A549 (cell line): Measurements from ENCODE around the gene SAMD10. TPM values are rescaled to one million over a fixed set of nuclear protein-coding genes. Genes with fewer than 3 reads are reported as not detected.

Experiments used
- ATAC-seq, 2 experiments: fragments of 200-7000 bp in 1 of 2; fragments of >200 bp in 1 of 2; cut with Nextera tagmentation in 1 of 2; cut with Tn5 transposase in 1 of 2; 3 replicates each; pipeline versions ENCODE4 v1.8.0 to v1.9.1; 2018 to 2020; ENCODE audit warnings: mild to moderate bottlenecking in 1 of 2, moderate library complexity in 1 of 2
- CTCF ChIA-PET: fragments of 300-600 bp; sonication (Branson Sonifier 250); formaldehyde crosslinking; extraction: SDS; loops from one replicate; lab custom pipeline; 2021; ENCODE audit warnings: antibody characterized with exemption, inconsistent platforms; lab: Yijun Ruan, JAX
- POLR2A ChIA-PET: fragments of 350-600 bp; formaldehyde crosslinking; extraction: SDS; loops from one replicate; lab custom pipeline; 2021; ENCODE audit warnings: antibody characterized with exemption, inconsistent platforms; lab: Yijun Ruan, JAX
- DNase-seq, 2 experiments: peaks; one replicate each; pipeline versions ENCODE4 v3.0.0 to v3.0.0-alpha.2; 2011 to 2016; ENCODE audit warnings: low read depth in 1 of 2, low spot score in 1 of 2
- FAIRE-seq: peaks from 2 replicates; lab custom pipeline; 2011; peaks lifted over from hg19 to GRCh38; lab: Jason Lieb, UNC
- H3K27ac ChIP-seq, 2 experiments: fragments of >200 bp; sonication (Bioruptor Twin); formaldehyde crosslinking; 3 replicates each; pipeline ENCODE4 v1.5.1; 2016 to 2017
- H3K4me1 ChIP-seq: fragments of >200 bp; sonication (Bioruptor Twin); formaldehyde crosslinking; 3 replicates; pipeline ENCODE4 v1.6.1; 2016
- H3K4me2 ChIP-seq: fragments of >200 bp; sonication (Bioruptor Twin); formaldehyde crosslinking; 3 replicates; pipeline ENCODE4 v1.6.1; 2016
- H3K4me3 ChIP-seq: fragments of >200 bp; sonication (Bioruptor Twin); formaldehyde crosslinking; 3 replicates; pipeline ENCODE4 v1.5.1; 2016
- H3K9me3 ChIP-seq: fragments of >200 bp; sonication (Bioruptor Twin); formaldehyde crosslinking; 3 replicates; pipeline ENCODE4 v1.6.1; 2016
- BHLHE40 ChIP-seq: IDR thresholded peaks from 2 replicates; pipeline ENCODE4 v1.6.1; 2012; ENCODE audit warnings: low read depth, low read length, inconsistent platforms
- CBX2 ChIP-seq: fragments of 200-600 bp; sonication (generic); IDR thresholded peaks from 2 replicates; pipeline ENCODE4 v1.6.1; 2016; ENCODE audit warnings: low read depth, mild to moderate bottlenecking, borderline replicate concordance
- CBX8 ChIP-seq: fragments of 200-600 bp; sonication (generic); IDR thresholded peaks from 2 replicates; pipeline ENCODE4 v1.6.1; 2016
- ESRRA ChIP-seq: fragments of 150-350 bp; IDR thresholded peaks from 2 replicates; pipeline ENCODE4 v1.6.1; 2014; ENCODE audit warnings: mild to moderate bottlenecking, low read length, borderline replicate concordance
- FOXS1 ChIP-seq: fragments of 250-450 bp; sonication (Bioruptor Pico); IDR thresholded peaks from 2 replicates; pipeline ENCODE4 v1.5.0; 2020; ENCODE audit warnings: mild to moderate bottlenecking, moderate library complexity
- HOXB13 ChIP-seq: fragments of 250-450 bp; sonication (Bioruptor Pico); IDR thresholded peaks from 2 replicates; pipeline ENCODE4 v1.5.0; 2020; ENCODE audit warnings: low read depth, mild to moderate bottlenecking, moderate library complexity
- JUN ChIP-seq, 2 experiments: fragments of >200 bp; sonication (Bioruptor Twin); formaldehyde crosslinking; IDR thresholded peaks; 2 replicates in 1 of 2; 3 replicates in 1 of 2; pipeline ENCODE4 v1.6.1; 2016 to 2017
- MAFK ChIP-seq: fragments of 450-650 bp; IDR thresholded peaks from 2 replicates; pipeline ENCODE4 v1.6.1; 2014; ENCODE audit not compliant: partially characterized antibody
- MAZ ChIP-seq: fragments of 150-350 bp; IDR thresholded peaks from 2 replicates; pipeline ENCODE4 v1.6.1; 2014; ENCODE audit warnings: antibody characterized with exemption, low read depth, low read length, borderline replicate concordance
- NFE2L2 ChIP-seq: fragments of 150-350 bp; conservative IDR thresholded peaks from 2 replicates; pipeline ENCODE4 v1.6.1; 2014; ENCODE audit warnings: low read length
- NR3C1 ChIP-seq: fragments of >200 bp; sonication (Bioruptor Twin); formaldehyde crosslinking; IDR thresholded peaks from 3 replicates; pipeline ENCODE4 v1.6.1; 2017
- POLR2A ChIP-seq: IDR thresholded peaks from 2 replicates; pipeline ENCODE4 v1.6.1; 2012; ENCODE audit warnings: mild to moderate bottlenecking, low read length
- RAD21 ChIP-seq, 2 experiments: fragments of >200 bp in 1 of 2; sonication (Bioruptor Twin) in 1 of 2; formaldehyde crosslinking in 1 of 2; IDR thresholded peaks in 1 of 2; conservative IDR thresholded peaks in 1 of 2; 2 replicates in 1 of 2; 3 replicates in 1 of 2; pipeline ENCODE4 v1.6.1; 2012 to 2018; ENCODE audit warnings: inconsistent platforms in 1 of 2
- RCOR1 ChIP-seq: fragments of 150-350 bp; IDR thresholded peaks from 2 replicates; pipeline ENCODE4 v1.6.1; 2014; ENCODE audit warnings: antibody characterized with exemption, low read length, low read depth
- TP53 ChIP-seq: fragments of 250-450 bp; sonication (Bioruptor Pico); IDR thresholded peaks from 2 replicates; pipeline ENCODE4 v1.5.0; 2021; ENCODE audit warnings: mild to moderate bottlenecking, moderate library complexity
- ZC3H11A ChIP-seq: fragments of 450-650 bp; IDR thresholded peaks from 2 replicates; pipeline ENCODE4 v1.6.1; 2014; ENCODE audit warnings: antibody characterized with exemption, mild to moderate bottlenecking
- ZFP36 ChIP-seq: fragments of 450-650 bp; IDR thresholded peaks from 2 replicates; pipeline ENCODE4 v1.6.1; 2014; ENCODE audit warnings: borderline replicate concordance; ENCODE audit not compliant: partially characterized antibody
- WGBS: methylation state at CpG from one replicate; pipeline ENCODE4 v1.1.6; 2017; ENCODE audit errors: missing lambda C conversion rate; 5-methylcytosine and 5-hydroxymethylcytosine counted together
- polyA plus RNA-seq, 4 experiments: library from polyadenylated mRNA; depleted of rRNA in 3 of 4; stranded (reverse); fragments of >200 nt; fragmentation: RNase III in 1 of 4; extraction: RNeasy Plus Mini Kit Qiagen cat#74134 plus additional on column Dnase treatment in 1 of 4; gene quantifications; 2 replicates in 3 of 4; 3 replicates in 1 of 4; pipeline ENCODE4 v1.2.3, GENCODE V29; 2011 to 2017
- TF ChIP-seq, protein P1 (sequence below): IDR thresholded peaks from 2 replicates; pipeline ENCODE4 v1.6.1; 2012; ENCODE audit warnings: low read depth, borderline replicate concordance
- TF ChIP-seq, protein P2 (sequence below): IDR thresholded peaks from 2 replicates; pipeline ENCODE4 v1.6.1; 2012
- TF ChIP-seq, protein P3 (sequence below): fragments of 250-450 bp; sonication (Bioruptor Pico); IDR thresholded peaks from 2 replicates; pipeline ENCODE4 v1.5.0; 2020; ENCODE audit warnings: low read depth, mild to moderate bottlenecking, moderate library complexity
- TF ChIP-seq, protein P4 (sequence below): fragments of 450-650 bp; IDR thresholded peaks from 2 replicates; pipeline ENCODE4 v1.6.1; 2014; ENCODE audit warnings: antibody characterized with exemption

SAMD10 gene
- polyA plus RNA-seq, 2 of the 4 experiments (the other 2 are of a cell fraction), result not detected

DNA sequence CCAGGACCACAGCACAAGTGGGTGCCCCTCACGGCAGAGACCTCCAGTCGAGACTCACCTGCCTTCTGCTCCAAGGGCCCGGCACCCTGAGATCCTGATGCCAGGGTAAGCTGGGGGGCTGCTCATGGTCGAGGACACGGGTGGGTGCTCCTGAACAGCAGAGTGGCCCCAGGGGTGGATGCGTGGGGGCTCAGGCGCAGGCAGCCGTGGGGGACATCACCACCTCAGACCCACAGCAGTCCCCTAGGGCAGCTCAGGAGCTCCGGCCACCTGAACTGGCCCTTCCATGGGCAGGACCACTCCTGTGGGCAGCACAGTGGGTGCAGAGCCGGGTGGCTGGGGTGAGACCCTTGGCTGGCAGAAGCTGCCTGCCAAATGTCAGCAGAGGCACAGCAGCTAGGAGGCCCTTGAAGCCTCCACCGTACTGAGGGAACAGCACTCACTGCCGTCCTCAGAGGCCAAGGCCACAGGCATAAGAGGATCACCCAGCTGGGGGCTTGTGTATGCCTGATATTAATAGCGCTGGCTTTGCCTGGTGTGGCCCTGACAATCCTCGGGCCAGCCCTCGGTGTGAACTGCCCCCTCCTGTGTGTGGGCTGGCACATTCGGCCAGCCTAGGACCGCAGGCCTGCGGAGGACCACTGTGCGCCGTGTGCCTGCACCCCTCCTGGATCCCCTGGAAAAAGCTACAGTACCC lies 28.6 kb downstream of the SAMD10 start:
- Histone ChIP-seq H3K27ac (no peak overlapping the region), H3K4me3 (no peak overlapping the region), H3K4me2 (no peak overlapping the region), H3K4me1 (peaks cover 46% of the 10 kb centered on the region), H3K9me3 (no peaks in the 10 kb centered on the region)
- FAIRE-seq (no peak), ATAC-seq (no peak), DNase-seq (no peak)
- ChIA-PET CTCF (interaction anchor here (0.7 to 2.1 kb wide), 6 partner anchors 15 to 413 kb away, joined by 3 to 8 read pairs (median 4); partner anchors contain the start of gene PTK6), POLR2A (interaction anchor here (0.5 kb wide), 1 partner anchor 407 kb away, joined by 5 read pairs; no protein-coding TSS in a partner anchor)
- WGBS, result 91% methylated on average over 11 of the region's 20 CpGs
- TF ChIP-seq, protein P1, sequence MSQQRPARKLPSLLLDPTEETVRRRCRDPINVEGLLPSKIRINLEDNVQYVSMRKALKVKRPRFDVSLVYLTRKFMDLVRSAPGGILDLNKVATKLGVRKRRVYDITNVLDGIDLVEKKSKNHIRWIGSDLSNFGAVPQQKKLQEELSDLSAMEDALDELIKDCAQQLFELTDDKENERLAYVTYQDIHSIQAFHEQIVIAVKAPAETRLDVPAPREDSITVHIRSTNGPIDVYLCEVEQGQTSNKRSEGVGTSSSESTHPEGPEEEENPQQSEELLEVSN, result no peak
- TF ChIP-seq CBX8 (no peak), JUN (IDR thresholded peaks at IDR 0.05) (no peak), TP53 (CRISPR knock-in tag) (no peak), NR3C1 (no peak), ESRRA (no peak), POLR2A (no peak), FOXS1 (CRISPR knock-in tag) (no peak), MAZ (no peak), BHLHE40 (no peak), MAFK (no peak), HOXB13 (CRISPR knock-in tag) (no peak), ZFP36 (no peak)
- TF ChIP-seq, protein P2, sequence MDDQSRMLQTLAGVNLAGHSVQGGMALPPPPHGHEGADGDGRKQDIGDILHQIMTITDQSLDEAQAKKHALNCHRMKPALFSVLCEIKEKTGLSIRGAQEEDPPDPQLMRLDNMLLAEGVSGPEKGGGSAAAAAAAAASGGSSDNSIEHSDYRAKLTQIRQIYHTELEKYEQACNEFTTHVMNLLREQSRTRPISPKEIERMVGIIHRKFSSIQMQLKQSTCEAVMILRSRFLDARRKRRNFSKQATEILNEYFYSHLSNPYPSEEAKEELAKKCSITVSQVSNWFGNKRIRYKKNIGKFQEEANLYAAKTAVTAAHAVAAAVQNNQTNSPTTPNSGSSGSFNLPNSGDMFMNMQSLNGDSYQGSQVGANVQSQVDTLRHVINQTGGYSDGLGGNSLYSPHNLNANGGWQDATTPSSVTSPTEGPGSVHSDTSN, result no peak
- TF ChIP-seq, protein P3, sequence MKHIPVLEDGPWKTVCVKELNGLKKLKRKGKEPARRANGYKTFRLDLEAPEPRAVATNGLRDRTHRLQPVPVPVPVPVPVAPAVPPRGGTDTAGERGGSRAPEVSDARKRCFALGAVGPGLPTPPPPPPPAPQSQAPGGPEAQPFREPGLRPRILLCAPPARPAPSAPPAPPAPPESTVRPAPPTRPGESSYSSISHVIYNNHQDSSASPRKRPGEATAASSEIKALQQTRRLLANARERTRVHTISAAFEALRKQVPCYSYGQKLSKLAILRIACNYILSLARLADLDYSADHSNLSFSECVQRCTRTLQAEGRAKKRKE, result no peak

DNA sequence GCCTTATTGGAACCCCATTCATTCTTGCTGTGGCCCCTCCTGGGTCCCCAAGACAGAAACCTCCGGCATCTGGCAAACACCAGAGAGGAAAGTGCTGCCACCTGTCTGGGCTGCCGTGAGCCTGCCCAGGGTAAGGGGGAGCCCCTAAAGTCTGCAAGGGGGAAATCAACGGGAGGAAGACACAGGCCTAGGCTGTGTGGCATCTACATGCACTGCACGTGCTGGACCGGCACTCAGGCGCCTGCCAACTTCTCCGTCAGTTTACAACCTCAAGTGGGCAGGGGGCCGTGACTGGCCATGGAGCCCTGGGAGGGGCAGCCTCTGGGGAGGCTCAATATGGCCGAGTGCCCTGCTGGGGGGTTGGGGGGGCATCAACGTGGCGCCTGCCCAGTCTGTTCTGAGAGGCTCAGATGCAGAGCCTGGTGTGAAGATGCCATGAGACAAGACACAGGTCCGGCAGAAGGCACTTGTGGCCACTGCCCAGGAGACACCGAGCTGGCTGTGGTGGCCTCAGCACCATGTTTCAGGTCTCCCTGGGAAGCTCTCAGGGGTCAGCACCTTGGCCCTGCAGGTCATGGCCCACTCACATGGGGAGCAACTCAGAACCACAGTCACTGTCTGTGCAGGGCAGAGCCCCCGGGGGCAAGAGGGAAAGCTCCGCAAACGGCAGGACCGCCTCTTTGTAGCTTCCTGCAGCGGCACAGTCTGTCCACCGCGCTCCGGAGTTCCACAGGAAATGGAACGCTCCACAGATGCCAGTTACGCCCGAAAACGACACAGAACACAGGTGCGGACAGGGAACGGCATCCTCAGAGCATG lies 31.6 kb downstream of the SAMD10 start:
- DNase-seq (no peak), ATAC-seq (no peak), FAIRE-seq (no peak)
- TF ChIP-seq RCOR1 (no peak), CBX2 (no peak), NFE2L2 (no peak), RAD21 (conservative IDR thresholded peaks at IDR 0.05 in 1 of 2, IDR thresholded peaks at IDR 0.05 in 1 of 2) (no peak), ZFP36 (no peak), ZC3H11A (no peak), NR3C1 (no peak), FOXS1 (CRISPR knock-in tag) (no peak), MAFK (no peak)
- TF ChIP-seq, protein P4, sequence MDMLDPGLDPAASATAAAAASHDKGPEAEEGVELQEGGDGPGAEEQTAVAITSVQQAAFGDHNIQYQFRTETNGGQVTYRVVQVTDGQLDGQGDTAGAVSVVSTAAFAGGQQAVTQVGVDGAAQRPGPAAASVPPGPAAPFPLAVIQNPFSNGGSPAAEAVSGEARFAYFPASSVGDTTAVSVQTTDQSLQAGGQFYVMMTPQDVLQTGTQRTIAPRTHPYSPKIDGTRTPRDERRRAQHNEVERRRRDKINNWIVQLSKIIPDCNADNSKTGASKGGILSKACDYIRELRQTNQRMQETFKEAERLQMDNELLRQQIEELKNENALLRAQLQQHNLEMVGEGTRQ, result no peak
- TF ChIP-seq, protein P1, result no peak
- WGBS, result 88% methylated on average over 23 of the region's 27 CpGs
- Histone ChIP-seq H3K4me3 (no peak overlapping the region), H3K4me1 (peaks cover 30% of the 10 kb centered on the region), H3K4me2 (no peak overlapping the region), H3K9me3 (no peaks in the 10 kb centered on the region), H3K27ac (no peak overlapping the region)
- ChIA-PET POLR2A (no interaction called here), CTCF (interaction anchor here (0.9 kb wide), 1 partner anchor 409 kb away, joined by 3 read pairs; no protein-coding TSS in a partner anchor)
